ENCODE data around the gene TBCK.

DNA sequence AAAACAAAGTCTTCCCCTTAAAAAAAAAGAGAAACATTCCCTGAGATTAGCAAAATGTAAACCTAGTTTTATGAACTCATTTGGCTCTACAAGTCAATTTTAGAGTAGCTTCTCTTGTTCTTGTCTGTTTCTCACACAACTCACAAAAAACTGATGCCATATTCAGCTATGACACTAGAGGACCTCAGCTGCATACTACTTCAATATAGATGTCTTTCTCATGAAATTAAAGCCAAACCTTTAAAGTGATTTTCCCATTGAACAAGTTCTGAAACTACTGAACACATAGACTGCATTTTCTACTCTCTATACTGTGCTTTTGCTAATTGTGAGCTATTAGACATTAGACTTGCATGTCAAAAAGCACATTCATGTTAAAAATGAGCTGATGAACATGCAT is 49.8 kb downstream of the TBCK start:
- no peak for TF ChIP-seq POLR2AphosphoS5 (IDR thresholded peaks at IDR 0.05; ENCODE audit: low read depth, low read length)
- TF ChIP-seq POLR2A (IDR thresholded peaks at IDR 0.05; ENCODE audit: low read depth, low read length): no peak
- TF ChIP-seq TAF1 (IDR thresholded peaks at IDR 0.05; ENCODE audit: low read depth, low read length): no peak
